Peyer's patch (tissue), 4 donors: Measurements from ENCODE around the gene ALDH7A1. TPM values are rescaled to one million over a fixed set of nuclear protein-coding genes. Genes with fewer than 3 reads are reported as not detected.

ENCODE experiments used
- DNase-seq, 3 donors: peaks; one replicate each; pipeline ENCODE4 v3.0.0-alpha.2; 2017 to 2019
- H3K27ac ChIP-seq, 4 donors: fragments of 200-600 bp; sonication (generic); one replicate each; pipeline ENCODE4 v1.5.1; 2016 to 2019
- H3K27me3 ChIP-seq, 2 donors: fragments of 200-600 bp; sonication (generic); one replicate each; pipeline ENCODE4 v1.5.1; 2019
- H3K36me3 ChIP-seq, 3 donors: fragments of 200-600 bp; sonication (generic); one replicate each; pipeline ENCODE4 v1.5.1; 2016 to 2019
- H3K4me1 ChIP-seq, 4 donors: fragments of 200-600 bp; sonication (generic); one replicate each; pipeline ENCODE4 v1.5.1; 2016 to 2019
- H3K4me3 ChIP-seq, 4 donors: fragments of 200-600 bp; sonication (generic); 1 replicate in 3 of 4; 2 replicates in 1 of 4; pipeline ENCODE4 v1.5.1; 2016 to 2019; ENCODE audit warnings: mild to moderate bottlenecking in 1 of 4
- H3K9me3 ChIP-seq, 4 donors: fragments of 200-600 bp; sonication (generic); one replicate each; pipeline ENCODE4 v1.5.1; 2016 to 2019; ENCODE audit warnings: mild to moderate bottlenecking in 1 of 4
- CTCF ChIP-seq, 6 experiments: fragments of 450-650 bp in 4 of 6; fragments of 200-600 bp in 2 of 6; sonication (generic) in 1 of 6; IDR thresholded peaks; one replicate each; pipeline ENCODE4 v1.5.1; 2017 to 2019; ENCODE audit warnings: antibody characterized with exemption in 6 of 6, mild to moderate bottlenecking in 3 of 6, moderate library complexity in 1 of 6
- POLR2A ChIP-seq, 2 donors: fragments of 450-650 bp; IDR thresholded peaks; one replicate each; pipeline ENCODE4 v1.5.1; 2017; ENCODE audit warnings: antibody characterized with exemption in 2 of 2, mild to moderate bottlenecking in 2 of 2, moderate library complexity in 2 of 2
- total RNA-seq, 4 donors: library from RNA; depleted of rRNA; stranded (reverse); fragments of >200 nt; gene quantifications; one replicate each; pipeline ENCODE4 v1.1.0, GENCODE V29; 2016

ALDH7A1 gene
- total RNA-seq: 10 to 100 TPM; 19.4 to 25.7 (median 22.0) TPM

- peak in 1 of 2 donors; percentile 41 for TF ChIP-seq POLR2A (IDR thresholded peaks at IDR 0.05)
- peak in 3 of 6 experiments; percentile 34 to 53 (median 42) for TF ChIP-seq CTCF (IDR thresholded peaks at IDR 0.05)
- DNase-seq: peak; percentile 63 to 92 (median 90)
- Histone ChIP-seq H3K27me3 (no peaks in the 10 kb centered on the region), H3K9me3 (no peaks in the 10 kb centered on the region), H3K4me1 (peaks cover 0 to 12% (median 4%) of the 10 kb centered on the region in 4 donors), H3K36me3 (no peaks in the 10 kb centered on the region), H3K4me3 (peak within 1 kb of the TSS; percentile 46 to 73 (median 58)), H3K27ac (peak within 1 kb of the TSS; percentile 48 to 73 (median 66))
These were observed at the start of gene ALDH7A1 for GRCh38 chr5:126594748-126595485. TSS of gene ALDH7A1 (minus strand) at chr5:126595219. CDS start at chr5:126595198, 21 bp downstream.

- H3K27ac ChIP-seq: no peak overlapping the region
- no peaks in the 10 kb centered on the region for H3K4me1 ChIP-seq
- TF ChIP-seq POLR2A (IDR thresholded peaks at IDR 0.05) (no peak), CTCF (IDR thresholded peaks at IDR 0.05) (no peak)
- H3K36me3 ChIP-seq: no peaks in the 10 kb centered on the region
- no peaks in the 10 kb centered on the region for H3K9me3 ChIP-seq
- H3K27me3 ChIP-seq: no peaks in the 10 kb centered on the region
- DNase-seq: no peak
- H3K4me3 ChIP-seq: no peak overlapping the region
These were observed 46.4 kb upstream of the ALDH7A1 start for GRCh38 chr5:126641387-126641786.

GRCh38 chr5:126640866-126641265 lies 45.8 kb upstream of the ALDH7A1 start:
- DNase-seq: no peak

GRCh38 chr5:126636956-126637355 lies 41.9 kb upstream of the ALDH7A1 start:
- H3K27me3 ChIP-seq: no peaks in the 10 kb centered on the region
- no peak for DNase-seq
- no peak overlapping the region for H3K4me3 ChIP-seq
- no peak overlapping the region for H3K27ac ChIP-seq
- no peaks in the 10 kb centered on the region for H3K36me3 ChIP-seq
- no peaks in the 10 kb centered on the region for H3K4me1 ChIP-seq
- TF ChIP-seq POLR2A (IDR thresholded peaks at IDR 0.05) (no peak), CTCF (IDR thresholded peaks at IDR 0.05) (no peak)
- no peaks in the 10 kb centered on the region for H3K9me3 ChIP-seq

More at GRCh38 chr5:126640866-126641265, 45.8 kb upstream of the ALDH7A1 start:
- no peaks in the 10 kb centered on the region for H3K27me3 ChIP-seq
- no peak overlapping the region for H3K4me3 ChIP-seq
- TF ChIP-seq POLR2A (IDR thresholded peaks at IDR 0.05): no peak
- TF ChIP-seq CTCF (IDR thresholded peaks at IDR 0.05): no peak
- no peak overlapping the region for H3K27ac ChIP-seq
- H3K36me3 ChIP-seq: no peaks in the 10 kb centered on the region
- no peaks in the 10 kb centered on the region for H3K9me3 ChIP-seq
- H3K4me1 ChIP-seq: no peaks in the 10 kb centered on the region

GRCh38 chr5:126635585-126635984 lies 40.6 kb upstream of the ALDH7A1 start:
- Histone ChIP-seq H3K27ac (no peak overlapping the region), H3K36me3 (no peaks in the 10 kb centered on the region), H3K9me3 (no peaks in the 10 kb centered on the region), H3K4me1 (no peaks in the 10 kb centered on the region), H3K4me3 (no peak overlapping the region), H3K27me3 (no peaks in the 10 kb centered on the region)
- DNase-seq: no peak
- no peak for TF ChIP-seq POLR2A (IDR thresholded peaks at IDR 0.05)

GRCh38 chr5:126633552-126633951 lies 38.5 kb upstream of the ALDH7A1 start:
- Histone ChIP-seq H3K36me3 (no peaks in the 10 kb centered on the region), H3K4me3 (no peak overlapping the region), H3K4me1 (no peaks in the 10 kb centered on the region), H3K9me3 (no peaks in the 10 kb centered on the region), H3K27me3 (no peaks in the 10 kb centered on the region), H3K27ac (no peak overlapping the region)
- no peak for TF ChIP-seq CTCF (IDR thresholded peaks at IDR 0.05)
- no peak for TF ChIP-seq POLR2A (IDR thresholded peaks at IDR 0.05)
- no peak for DNase-seq
